Fibroblast of lung (primary cell): ENCODE data around the gene GMNN. TPM values are rescaled to one million over a fixed set of nuclear protein-coding genes. Genes with fewer than 3 reads are reported as not detected.
A peak's percentile ranks its signal among the peaks of the same experiment; 100 is the strongest.

ENCODE experiments used
- DNase-seq, 2 donors: peaks; one replicate each; pipeline versions ENCODE4 v3.0.0 to v3.0.0-alpha.2; 2010; ENCODE audit warnings: low read depth in 2 of 2
- H2AFZ ChIP-seq: 2 replicates; pipeline ENCODE4 v1.5.1; 2012; ENCODE audit warnings: low read length, control low read depth, inconsistent platforms
- H3K27ac ChIP-seq: 2 replicates; pipeline ENCODE4 v1.5.1; 2011; ENCODE audit warnings: low read length, control low read depth; ENCODE audit not compliant: insufficient read depth
- H3K27me3 ChIP-seq: 2 replicates; pipeline ENCODE4 v1.5.1; 2011; ENCODE audit warnings: mild to moderate bottlenecking, low read length; ENCODE audit not compliant: control insufficient read depth, insufficient read depth
- H3K36me3 ChIP-seq: 2 replicates; pipeline ENCODE4 v1.5.1; 2011; ENCODE audit warnings: low read length; ENCODE audit not compliant: control insufficient read depth, insufficient read depth
- H3K4me1 ChIP-seq: 2 replicates; pipeline ENCODE4 v1.5.1; 2011; ENCODE audit warnings: low read length; ENCODE audit not compliant: control insufficient read depth, insufficient read depth; ENCODE audit errors: extremely low read depth
- H3K4me2 ChIP-seq: 2 replicates; pipeline ENCODE4 v1.5.1; 2011; ENCODE audit warnings: low read length, control low read depth; ENCODE audit not compliant: insufficient read depth; ENCODE audit errors: extremely low read depth
- H3K4me3 ChIP-seq, 4 experiments: fragments of 200-600 bp in 1 of 4; sonication (generic) in 1 of 4; replicated peaks in 1 of 4; 2 replicates each; pipeline ENCODE4 v1.5.1; 2011 to 2016; ENCODE audit warnings: low read length in 4 of 4, low read depth in 3 of 4, mild to moderate bottlenecking in 3 of 4, control low read depth in 2 of 4, inconsistent platforms in 1 of 4, mixed read lengths in 1 of 4; ENCODE audit not compliant: insufficient read depth in 1 of 4; ENCODE audit errors: control extremely low read depth in 1 of 4
- H3K79me2 ChIP-seq: 2 replicates; pipeline ENCODE4 v1.5.1; 2012; ENCODE audit warnings: mild to moderate bottlenecking, low read length, inconsistent platforms; ENCODE audit not compliant: control insufficient read depth, insufficient read depth
- H3K9ac ChIP-seq: 2 replicates; pipeline ENCODE4 v1.5.1; 2011; ENCODE audit warnings: mild to moderate bottlenecking, low read length, control low read depth; ENCODE audit not compliant: insufficient read depth
- H3K9me3 ChIP-seq: 2 replicates; pipeline ENCODE4 v1.5.1; 2012; ENCODE audit warnings: low read depth, low read length; ENCODE audit not compliant: control insufficient read depth, insufficient read depth
- H4K20me1 ChIP-seq: 2 replicates; pipeline ENCODE4 v1.5.1; 2011; ENCODE audit warnings: low read length; ENCODE audit not compliant: control insufficient read depth, insufficient read depth; ENCODE audit errors: extremely low read depth
- CTCF ChIP-seq, 2 donors: IDR thresholded peaks in 1 of 2; conservative IDR thresholded peaks in 1 of 2; 1 replicate in 1 of 2; 2 replicates in 1 of 2; pipeline ENCODE4 v1.5.1; 2011 to 2012; ENCODE audit warnings: low read length in 2 of 2, control low read depth in 1 of 2, inconsistent platforms in 1 of 2, low read depth in 1 of 2, mild to moderate bottlenecking in 1 of 2
- EZH2 ChIP-seq: IDR thresholded peaks from 2 replicates; pipeline ENCODE4 v1.5.1; 2012; ENCODE audit warnings: low read length, control low read depth, mild to moderate bottlenecking; ENCODE audit errors: missing control alignments
- polyA plus RNA-seq, 2 donors: library from polyadenylated mRNA; depleted of rRNA in 1 of 2; stranded (reverse) in 1 of 2; unstranded in 1 of 2; fragments of >200 nt; gene quantifications; 2 replicates each; pipeline ENCODE4 v1.2.1, GENCODE V29; 2011 to 2012; ENCODE audit warnings: missing spikeins in 1 of 2
- total RNA-seq: library from RNA; depleted of rRNA; stranded (reverse); fragments of >200 nt; gene quantifications from 2 replicates; pipeline ENCODE4 v1.2.1, GENCODE V29; 2014

The GMNN gene
- total and polyA plus RNA-seq, 2 donors (not counting 1 experiment from before 2014, with no cell fraction given): 12.9 to 18.9 TPM

- H3K9ac ChIP-seq: no peak overlapping the region
- H3K4me3 ChIP-seq: no peak overlapping the region
- no peaks in the 10 kb centered on the region for H3K4me1 ChIP-seq
- no peak for TF ChIP-seq CTCF (conservative IDR thresholded peaks at IDR 0.05 in 1 of 2, IDR thresholded peaks at IDR 0.05 in 1 of 2; ENCODE audit: low read depth in 1 of 2, low read length in 2 of 2)
- no peak for TF ChIP-seq EZH2
- no peaks in the 10 kb centered on the region for H3K79me2 ChIP-seq
- H2AFZ ChIP-seq: no peak overlapping the region
- no peaks in the 10 kb centered on the region for H4K20me1 ChIP-seq
- H3K36me3 ChIP-seq: no peaks in the 10 kb centered on the region
- H3K9me3 ChIP-seq: no peaks in the 10 kb centered on the region
- no peak overlapping the region for H3K4me2 ChIP-seq
- peak; percentile 25 to 27 for DNase-seq
- no peak overlapping the region for H3K27ac ChIP-seq
- no peaks in the 10 kb centered on the region for H3K27me3 ChIP-seq
Measured at GRCh38 chr6:24831771-24832716, 57.3 kb downstream of the GMNN start.

- TF ChIP-seq EZH2 (no peak), CTCF (conservative IDR thresholded peaks at IDR 0.05 in 1 of 2, IDR thresholded peaks at IDR 0.05 in 1 of 2; ENCODE audit: low read depth in 1 of 2, low read length in 2 of 2) (no peak)
- no peak for DNase-seq
- no peak overlapping the region for H3K4me2 ChIP-seq
- H4K20me1 ChIP-seq: no peaks in the 10 kb centered on the region
- no peaks in the 10 kb centered on the region for H3K79me2 ChIP-seq
- no peaks in the 10 kb centered on the region for H3K27me3 ChIP-seq
- H3K36me3 ChIP-seq: no peaks in the 10 kb centered on the region
- H3K4me3 ChIP-seq: no peak overlapping the region
- H3K27ac ChIP-seq: no peak overlapping the region
- H3K9me3 ChIP-seq: no peaks in the 10 kb centered on the region
- no peaks in the 10 kb centered on the region for H3K4me1 ChIP-seq
- no peak overlapping the region for H3K9ac ChIP-seq
- no peak overlapping the region for H2AFZ ChIP-seq
Measured at GRCh38 chr6:24832794-24833193, 58.1 kb downstream of the GMNN start.

GRCh38 chr6:24833711-24834386 lies 59.1 kb downstream of the GMNN start:
- no peak for TF ChIP-seq EZH2
- no peak for TF ChIP-seq CTCF (conservative IDR thresholded peaks at IDR 0.05 in 1 of 2, IDR thresholded peaks at IDR 0.05 in 1 of 2; ENCODE audit: low read depth in 1 of 2, low read length in 2 of 2)
- Histone ChIP-seq H3K9me3 (no peaks in the 10 kb centered on the region), H3K9ac (no peak overlapping the region), H3K27ac (no peak overlapping the region), H4K20me1 (no peaks in the 10 kb centered on the region), H3K4me1 (no peaks in the 10 kb centered on the region), H3K4me2 (no peak overlapping the region), H2AFZ (no peak overlapping the region), H3K36me3 (no peaks in the 10 kb centered on the region), H3K27me3 (no peaks in the 10 kb centered on the region), H3K79me2 (no peaks in the 10 kb centered on the region), H3K4me3 (no peak overlapping the region)
- DNase-seq: no peak
